NCI-H1417 treated with DMSO at 0.1 percent for 48 hours (cell line): ENCODE data around the gene SP8.

Experiments used
- DNase-seq: peaks from one replicate; lab custom pipeline; 2025; lab: John Stamatoyannopoulos, UW

Gene SP8

DNA sequence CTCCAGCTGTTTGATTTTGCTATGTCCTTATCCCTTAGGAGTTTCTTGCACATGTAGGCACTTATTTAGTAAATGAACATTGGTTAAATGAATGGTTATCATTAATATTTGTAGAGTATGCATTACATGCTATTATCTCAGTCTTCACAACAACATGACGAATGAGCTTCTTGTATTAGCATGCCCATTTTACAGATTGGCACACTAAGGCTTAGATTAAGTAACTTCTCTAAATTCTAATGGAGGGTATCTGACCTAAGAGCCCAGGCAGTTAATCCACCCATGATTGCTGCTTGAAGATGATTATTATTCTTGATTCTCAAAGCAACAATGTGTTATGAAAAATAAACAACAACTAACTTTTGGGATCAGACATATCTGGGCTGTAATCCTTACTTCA is 32.7 kb downstream of the SP8 start:
- no peak for DNase-seq

DNA sequence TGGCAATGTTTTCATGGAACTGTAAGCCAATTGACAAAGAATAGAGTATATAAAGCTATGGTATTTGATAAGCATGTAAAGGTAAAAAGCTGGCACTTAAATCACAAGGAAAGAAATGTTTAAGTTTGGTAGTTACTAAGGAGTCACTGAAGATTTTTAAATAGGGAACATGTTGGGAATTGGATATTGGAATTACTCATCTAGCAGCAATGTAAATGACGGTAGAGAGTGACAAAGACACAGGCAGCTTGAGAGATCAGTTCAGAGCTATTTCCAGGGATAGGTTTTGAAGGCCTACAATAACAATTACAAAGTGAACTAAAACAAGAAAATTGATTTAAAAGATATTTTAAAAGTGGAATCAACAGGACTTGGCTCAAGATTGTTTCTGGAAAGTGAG is 36.8 kb downstream of the SP8 start:
- no peak for DNase-seq

DNA sequence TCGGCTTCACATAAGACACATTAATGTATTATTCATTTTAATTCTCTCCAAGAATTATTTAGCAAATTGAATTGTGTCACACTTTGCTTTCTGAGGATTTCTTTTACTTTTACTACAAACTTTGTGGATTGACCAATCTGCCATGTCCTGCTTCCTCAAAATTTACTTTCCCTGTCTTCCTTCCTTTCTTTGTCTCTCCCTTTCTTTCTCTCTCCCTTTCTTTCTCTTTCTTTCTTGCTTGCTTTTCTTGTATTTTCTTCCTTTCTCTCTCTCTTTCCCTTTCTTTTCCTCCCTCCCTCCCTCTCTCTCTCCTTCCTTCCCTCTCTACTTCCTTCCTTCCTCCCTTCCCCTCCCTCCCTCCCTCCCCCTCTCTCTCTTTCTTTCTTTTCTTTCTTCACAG is 37.8 kb downstream of the SP8 start:
- no peak for DNase-seq

DNA sequence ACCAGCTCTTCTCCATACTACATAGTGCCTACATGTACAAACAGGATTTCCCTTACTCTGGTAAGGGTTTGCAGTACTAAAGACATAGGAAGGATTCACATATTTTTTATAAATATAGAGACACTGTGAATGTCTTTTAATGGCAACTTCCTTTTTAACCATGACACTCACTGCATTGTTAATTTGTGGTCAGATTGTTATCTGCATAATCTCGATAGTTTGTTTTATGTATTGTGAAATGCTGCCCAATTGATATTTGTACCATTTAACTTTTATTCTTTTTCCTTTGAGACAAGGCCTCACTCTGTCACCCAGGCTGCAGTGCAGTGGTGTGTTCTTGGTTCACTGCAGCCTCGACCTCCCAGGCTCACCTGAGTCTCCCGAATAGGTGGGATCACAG is 39.7 kb downstream of the SP8 start:
- no peak for DNase-seq

DNA sequence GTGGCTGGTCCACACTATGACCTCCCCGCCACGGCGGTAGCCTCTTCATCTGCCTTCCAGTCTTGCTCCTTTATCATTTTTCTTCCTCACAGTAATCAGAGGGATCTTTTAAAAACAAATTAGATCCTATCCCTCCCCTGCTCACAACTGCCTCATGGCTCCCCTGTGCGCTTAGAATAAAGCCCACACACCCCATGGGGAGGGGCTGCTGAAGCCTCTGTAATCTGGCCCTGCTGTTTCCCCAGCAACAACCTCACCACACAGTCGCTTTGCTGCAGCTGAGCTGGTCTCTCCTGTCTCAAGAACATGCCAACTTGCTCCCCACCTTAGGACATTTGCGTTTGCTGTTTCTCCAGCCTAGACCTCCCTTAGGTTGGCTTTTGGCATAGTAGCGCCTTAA is 41.0 kb downstream of the SP8 start:
- no peak for DNase-seq

- DNase-seq: no peak
Observed at GRCh38 chr7:20744954-20745446, 41.7 kb downstream of the SP8 start.

DNA sequence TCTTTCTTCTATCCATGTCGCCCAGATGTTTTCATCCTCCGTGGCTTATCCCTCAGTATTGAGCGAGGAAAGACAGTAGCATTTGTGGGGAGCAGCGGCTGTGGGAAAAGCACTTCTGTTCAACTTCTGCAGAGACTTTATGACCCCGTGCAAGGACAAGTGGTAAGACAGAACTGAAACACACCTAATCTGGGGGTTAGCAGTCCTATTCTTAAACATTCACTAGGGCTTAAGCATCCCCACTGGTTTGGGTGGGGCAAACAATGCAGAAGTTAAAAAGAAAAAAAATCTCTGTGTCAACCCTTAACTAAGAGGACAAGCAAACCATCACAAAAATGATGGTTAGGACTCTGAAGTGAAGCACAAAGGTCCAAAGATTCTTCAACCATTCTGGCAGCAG is 43.8 kb downstream of the SP8 start:
- DNase-seq: no peak

DNA sequence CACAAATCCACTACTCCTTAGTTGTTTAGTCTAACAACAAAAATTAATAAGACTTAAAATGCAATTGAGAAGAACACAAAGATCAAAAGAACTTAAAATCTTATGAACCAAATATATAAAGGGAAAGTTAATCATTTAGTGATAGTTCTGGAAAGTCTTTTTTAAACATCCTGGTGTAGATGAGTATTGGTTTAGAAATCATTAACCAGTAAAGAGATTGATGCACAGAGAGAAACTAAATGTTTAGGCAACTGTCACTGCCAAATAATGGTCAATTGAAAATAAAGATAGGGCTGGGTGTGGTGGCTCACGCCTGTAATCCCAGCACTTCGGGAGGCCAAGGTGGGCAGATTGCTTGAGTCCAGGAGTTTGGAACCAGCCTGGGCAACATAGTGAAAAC is 44.9 kb downstream of the SP8 start:
- no peak for DNase-seq

GRCh38 chr7:20738518-20739481 is 47.9 kb downstream of the SP8 start:
- DNase-seq: no peak

GRCh38 chr7:20737840-20738448 is 48.7 kb downstream of the SP8 start:
- DNase-seq: peak; percentile 7

DNA sequence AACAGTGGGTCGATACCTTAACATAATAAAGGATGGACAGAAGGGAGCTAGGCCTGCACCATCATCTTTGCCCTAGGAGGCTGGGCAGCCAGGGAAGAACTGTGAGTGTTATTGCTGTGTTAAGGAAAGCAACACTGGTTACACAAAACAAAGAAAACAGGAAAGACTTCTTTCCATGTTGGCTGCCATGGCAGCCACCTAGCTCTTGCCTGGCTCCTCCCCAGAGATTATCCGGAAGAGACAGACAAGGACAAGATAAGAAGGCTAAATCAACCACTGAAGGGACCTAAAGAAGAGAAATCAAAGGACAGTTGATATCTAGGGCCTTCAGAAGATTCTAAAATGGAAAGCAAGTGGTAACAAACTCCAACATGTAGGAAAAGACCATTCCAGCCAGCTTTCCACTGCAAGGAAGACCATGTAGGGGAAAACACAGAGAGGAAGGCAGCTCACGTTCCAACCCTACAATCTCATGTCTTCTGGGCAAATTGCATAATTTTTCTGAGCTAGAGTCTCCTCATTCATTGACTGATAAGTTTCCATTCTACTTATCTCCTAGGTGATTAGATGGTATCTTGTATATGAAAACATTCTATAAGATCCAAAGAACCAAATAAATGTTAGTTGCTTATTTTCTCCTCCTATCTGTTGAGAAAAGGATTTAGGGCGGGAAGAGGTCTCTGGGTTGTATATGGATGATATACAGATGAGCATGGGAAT is 51.2 kb downstream of the SP8 start:
- no peak for DNase-seq
